8988T (cell line): ENCODE measurements around the gene ICAM1.

Experiments used
- DNase-seq: peaks from one replicate; pipeline ENCODE4 v3.0.0; 2011

Gene ICAM1

GRCh38 chr19:10295305-10295846 lies 24.5 kb downstream of the ICAM1 start:
- no peak for DNase-seq

GRCh38 chr19:10295847-10296591 lies 25.1 kb downstream of the ICAM1 start:
- DNase-seq: no peak

- DNase-seq: no peak
Observed at GRCh38 chr19:10299545-10300458, 28.9 kb downstream of the ICAM1 start.

GRCh38 chr19:10305139-10305806 lies 34.4 kb downstream of the ICAM1 start:
- DNase-seq: no peak

- no peak for DNase-seq
Observed at GRCh38 chr19:10306327-10306726, 35.4 kb downstream of the ICAM1 start.

- no peak for DNase-seq
Observed at GRCh38 chr19:10309423-10309822, 38.5 kb downstream of the ICAM1 start, which contains the start of gene ZGLP1. TSS of gene ZGLP1 (minus strand) at chr19:10309815.

GRCh38 chr19:10315335-10316214 lies 44.7 kb downstream of the ICAM1 start, which contains the start of gene FDX2:
TSS of gene FDX2 (minus strand) at chr19:10316015. CDS start at chr19:10315996, 19 bp downstream.
- DNase-seq: peak; percentile 82

- peak; percentile 21 for DNase-seq
Observed at GRCh38 chr19:10316229-10317044, 45.5 kb downstream of the ICAM1 start.

GRCh38 chr19:10317045-10317856 lies 46.3 kb downstream of the ICAM1 start:
- DNase-seq: no peak

GRCh38 chr19:10317857-10318462 lies 47.0 kb downstream of the ICAM1 start:
- DNase-seq: no peak

GRCh38 chr19:10318807-10319682 lies 48.1 kb downstream of the ICAM1 start:
- no peak for DNase-seq

- DNase-seq: no peak
Observed at GRCh38 chr19:10320602-10321416, 49.9 kb downstream of the ICAM1 start.

GRCh38 chr19:10321417-10321797 lies 50.5 kb downstream of the ICAM1 start:
- DNase-seq: no peak

- DNase-seq: no peak
Observed at GRCh38 chr19:10321874-10322835, 51.2 kb downstream of the ICAM1 start.

- DNase-seq: no peak
Observed at GRCh38 chr19:10325732-10326131, 54.8 kb downstream of the ICAM1 start.

- DNase-seq: no peak
Observed at GRCh38 chr19:10327793-10328192, 56.9 kb downstream of the ICAM1 start.
